HepG2 (cell line): Measurements from ENCODE around the gene ITPK1. TPM values are rescaled to one million over a fixed set of nuclear protein-coding genes. Genes with fewer than 3 reads are reported as not detected.
A peak's percentile ranks its signal among the peaks of the same experiment; 100 is the strongest.

Experiments used
- ARID2 ChIP-seq: sonication (generic); formaldehyde crosslinking; IDR thresholded peaks from 2 replicates; pipeline ENCODE4 v1.8.1; 2022; ENCODE audit warnings: mild to moderate bottlenecking, missing genetic modification reagents, borderline replicate concordance
- BRD4 ChIP-seq: sonication (generic); formaldehyde crosslinking; IDR thresholded peaks from 2 replicates; pipeline ENCODE4 v1.4.0; 2020; ENCODE audit warnings: missing genetic modification reagents
- DRAP1 ChIP-seq: IDR thresholded peaks from 2 replicates; pipeline ENCODE4 v1.6.1; 2016; ENCODE audit warnings: missing genetic modification reagents, missing compliant biosample characterization
- E2F5 ChIP-seq: sonication (generic); formaldehyde crosslinking; conservative IDR thresholded peaks from 2 replicates; pipeline ENCODE4 v1.4.0; 2020; ENCODE audit warnings: missing genetic modification reagents
- GRHL1 ChIP-seq: sonication (generic); formaldehyde crosslinking; conservative IDR thresholded peaks from 2 replicates; pipeline ENCODE4 v1.8.0; 2022; ENCODE audit warnings: missing genetic modification reagents
- IRF9 ChIP-seq: sonication (generic); formaldehyde crosslinking; IDR thresholded peaks from 2 replicates; pipeline ENCODE4 v1.8.0; 2022; ENCODE audit warnings: missing genetic modification reagents, mild to moderate bottlenecking, borderline replicate concordance
- MEIS2 ChIP-seq: sonication (generic); formaldehyde crosslinking; IDR thresholded peaks from 2 replicates; pipeline ENCODE4 v1.9.0; 2021; ENCODE audit warnings: mild to moderate bottlenecking, missing genetic modification reagents
- MIXL1 ChIP-seq: IDR thresholded peaks from 2 replicates; pipeline ENCODE4 v1.6.1; 2016
- MXD3 ChIP-seq: IDR thresholded peaks from 2 replicates; pipeline ENCODE4 v1.6.1; 2016; ENCODE audit warnings: mild to moderate bottlenecking, missing biosample characterization, missing genetic modification reagents
- NCOR1 ChIP-seq: fragments of 200-600 bp; sonication (generic); IDR thresholded peaks from 2 replicates; pipeline ENCODE4 v1.7.0; 2017; ENCODE audit warnings: antibody characterized with exemption, low read length, borderline replicate concordance
- NFE2 ChIP-seq: sonication (generic); formaldehyde crosslinking; IDR thresholded peaks from 2 replicates; pipeline ENCODE4 v1.4.0; 2020; ENCODE audit warnings: missing genetic modification reagents
- NFIB ChIP-seq: sonication (generic); formaldehyde crosslinking; IDR thresholded peaks from 2 replicates; pipeline ENCODE4 v1.9.0; 2021; ENCODE audit warnings: missing genetic modification reagents, mild to moderate bottlenecking, borderline replicate concordance
- PAWR ChIP-seq: sonication (generic); formaldehyde crosslinking; IDR thresholded peaks from 2 replicates; pipeline ENCODE4 v1.4.0; 2020; ENCODE audit warnings: missing genetic modification reagents, mild to moderate bottlenecking, borderline replicate concordance
- PHF21A ChIP-seq: sonication (generic); formaldehyde crosslinking; IDR thresholded peaks from 2 replicates; pipeline ENCODE4 v1.5.0; 2020; ENCODE audit warnings: mild to moderate bottlenecking, missing genetic modification reagents
- RARA ChIP-seq: IDR thresholded peaks from 2 replicates; pipeline ENCODE4 v1.6.1; 2016; ENCODE audit warnings: missing genetic modification reagents, missing compliant biosample characterization
- SMYD3 ChIP-seq: sonication (generic); formaldehyde crosslinking; IDR thresholded peaks from 2 replicates; pipeline ENCODE4 v1.8.1; 2023; ENCODE audit warnings: mild to moderate bottlenecking, missing genetic modification reagents
- SP2 ChIP-seq: sonication (generic); formaldehyde crosslinking; IDR thresholded peaks from 2 replicates; pipeline ENCODE4 v1.5.1; 2020; ENCODE audit warnings: mild to moderate bottlenecking, missing genetic modification reagents
- TAF15 ChIP-seq: fragments of 200-400 bp; formaldehyde crosslinking; IDR thresholded peaks from one replicate; pipeline ENCODE4 v1.6.1; 2018; ENCODE audit warnings: mild to moderate bottlenecking, low read depth, low read length; ENCODE audit not compliant: poor library complexity, severe bottlenecking
- TBX2 ChIP-seq: sonication (generic); formaldehyde crosslinking; IDR thresholded peaks from 2 replicates; pipeline ENCODE4 v1.5.0; 2020; ENCODE audit warnings: missing genetic modification reagents, mild to moderate bottlenecking, borderline replicate concordance
- TEAD2 ChIP-seq: sonication (generic); formaldehyde crosslinking; IDR thresholded peaks from 2 replicates; pipeline ENCODE4 v1.9.0; 2021; ENCODE audit warnings: missing genetic modification reagents
- XRCC5 ChIP-seq: fragments of 200-400 bp; formaldehyde crosslinking; optimal IDR thresholded peaks from 2 replicates; pipeline ENCODE3; 2017; ENCODE audit warnings: mild to moderate bottlenecking, low read length
- ZKSCAN1 ChIP-seq: fragments of 150-350 bp; IDR thresholded peaks from 2 replicates; pipeline ENCODE4 v1.6.1; 2014; ENCODE audit warnings: low read length
- ZNF143 ChIP-seq: sonication (generic); formaldehyde crosslinking; IDR thresholded peaks from 2 replicates; pipeline ENCODE4 v1.4.0; 2020; ENCODE audit warnings: missing genetic modification reagents
- ZNF282 ChIP-seq: fragments of 450-650 bp; IDR thresholded peaks from 2 replicates; pipeline ENCODE4 v1.6.1; 2018; ENCODE audit not compliant: partially characterized antibody
- ZNF598 ChIP-seq: sonication (generic); formaldehyde crosslinking; IDR thresholded peaks from 2 replicates; pipeline ENCODE4 v1.5.1; 2020; ENCODE audit warnings: mild to moderate bottlenecking, missing genetic modification reagents, borderline replicate concordance
- ZNF784 ChIP-seq: sonication (generic); formaldehyde crosslinking; IDR thresholded peaks from 2 replicates; pipeline ENCODE4 v1.5.1; 2020; ENCODE audit warnings: missing genetic modification reagents, mild to moderate bottlenecking, borderline replicate concordance
- ZNF792 ChIP-seq: IDR thresholded peaks from 2 replicates; pipeline ENCODE4 v1.6.1; 2016
- ZNF850 ChIP-seq: sonication (generic); formaldehyde crosslinking; conservative IDR thresholded peaks from 2 replicates; pipeline ENCODE4 v1.9.0; 2021; ENCODE audit warnings: mild to moderate bottlenecking, missing genetic modification reagents
- polyA plus RNA-seq, 8 experiments: library from polyadenylated mRNA; depleted of rRNA in 3 of 8; stranded (reverse) in 7 of 8; unstranded in 1 of 8; fragments of >200 nt; fragmentation: Illumina TruSeq in 4 of 8; extraction: Trizol in 4 of 8; gene quantifications; 2 replicates each; pipeline versions ENCODE4 v1.2.1 to v1.2.3, GENCODE V29; 2011 to 2016; ENCODE audit warnings: low read depth in 4 of 8, missing spikeins in 1 of 8, mixed read lengths in 1 of 8; ENCODE audit not compliant: insufficient read depth in 1 of 8
- total RNA-seq, 5 experiments: library from RNA; depleted of rRNA; stranded (reverse); fragments of >200 nt; fragmentation: Illumina TruSeq; extraction: Trizol; gene quantifications; 2 replicates each; pipeline ENCODE4 v1.2.3, GENCODE V29; 2016; ENCODE audit warnings: low read depth in 1 of 5

The ITPK1 gene
- total and polyA plus RNA-seq, 2 of the 13 experiments (the other 11 are each of a cell fraction or from before 2014, with no cell fraction given), result 20.5 to 47.5 TPM

GRCh38 chr14:93019970-93020369, 95.8 kb downstream of the ITPK1 start (continued):
- TF ChIP-seq PAWR (CRISPR knock-in tag), result no peak
- TF ChIP-seq SMYD3 (CRISPR knock-in tag), result no peak
- no peak for TF ChIP-seq E2F5 (CRISPR knock-in tag)
- no peak for TF ChIP-seq ZNF598 (CRISPR knock-in tag)
- TF ChIP-seq ZNF143 (CRISPR knock-in tag), result no peak
- no peak for TF ChIP-seq ZKSCAN1
- peak; percentile 24; the same call in 1 of the 2 replicates for TF ChIP-seq IRF9
- TF ChIP-seq NFE2 (CRISPR knock-in tag), result no peak
- no peak for TF ChIP-seq ZNF282
- TF ChIP-seq GRHL1 (CRISPR knock-in tag), result no peak
- TF ChIP-seq ZNF850 (CRISPR knock-in tag), result no peak
- TF ChIP-seq RARA, result peak; percentile 61
- peak; percentile 60; the same call in 1 of the 2 replicates for TF ChIP-seq NCOR1
- peak; percentile 31; the same call in 1 of the 2 replicates for TF ChIP-seq BRD4 (CRISPR knock-in tag)
- TF ChIP-seq DRAP1 (CRISPR knock-in tag), result 0 out of 2 replicates have a peak, but pooled peaks have one; percentile 50
- no peak for TF ChIP-seq SP2 (CRISPR knock-in tag)
- no peak for TF ChIP-seq NFIB (CRISPR knock-in tag)
- TF ChIP-seq MXD3 (CRISPR knock-in tag), result no peak
- TF ChIP-seq XRCC5, result peak; percentile 54
- TF ChIP-seq ZNF792, result peak; percentile 30; the same call in 1 of the 2 replicates
- TF ChIP-seq MEIS2 (CRISPR knock-in tag), result no peak
- peak; percentile 43; the same call in 1 of the 2 replicates for TF ChIP-seq TBX2 (CRISPR knock-in tag)
- peak; percentile 73; the same call in 1 of the 2 replicates for TF ChIP-seq PHF21A (CRISPR knock-in tag)
- TF ChIP-seq TAF15, result no peak
- 0 out of 2 replicates have a peak, but pooled peaks have one; percentile 22 for TF ChIP-seq ZNF784 (CRISPR knock-in tag)
- no peak for TF ChIP-seq ARID2 (CRISPR knock-in tag)
- TF ChIP-seq TEAD2 (CRISPR knock-in tag), result no peak
- no peak; the same call in 1 of the 2 replicates for TF ChIP-seq MIXL1 (CRISPR knock-in tag)
